Neural cell (in vitro differentiated cells): ENCODE data around the gene WDFY3.

Experiments
- CTCF ChIP-seq: fragments of 450-650 bp; IDR thresholded peaks from 2 replicates; pipeline ENCODE4 v1.5.1; 2014; ENCODE audit warnings: antibody characterized with exemption, mild to moderate bottlenecking, moderate library complexity; ENCODE audit not compliant: poor library complexity, severe bottlenecking
- EZH2 ChIP-seq: fragments of 200-600, 300-800 bp; shearing (Covaris generic), sonication (generic); IDR thresholded peaks from 2 replicates; pipeline ENCODE4 v1.6.1; 2014; ENCODE audit warnings: antibody characterized with exemption, low read length, borderline replicate concordance, mild to moderate bottlenecking; ENCODE audit not compliant: insufficient read depth, poor library complexity, severe bottlenecking
- RAD21 ChIP-seq: fragments of 450-650 bp; conservative IDR thresholded peaks from 2 replicates; pipeline ENCODE4 v1.6.1; 2014; ENCODE audit warnings: antibody characterized with exemption, mild to moderate bottlenecking, moderate library complexity
- SMC3 ChIP-seq: fragments of 450-650 bp; conservative IDR thresholded peaks from 2 replicates; pipeline ENCODE4 v1.6.1; 2014; ENCODE audit warnings: antibody characterized with exemption, mild to moderate bottlenecking, moderate library complexity; ENCODE audit not compliant: poor library complexity

GRCh38 chr4:84931274-84931673 is 35.2 kb downstream of the WDFY3 start:
- TF ChIP-seq CTCF (no peak), RAD21 (no peak), EZH2 (no peak), SMC3 (no peak)
